Measurements from ENCODE around the gene MEX3A.
"Not testable (repeated sequence)": the region's sequence is repeated elsewhere in the genome, so short reads cannot be mapped to it uniquely, and the experiment has no call there.

Gene MEX3A

DNA sequence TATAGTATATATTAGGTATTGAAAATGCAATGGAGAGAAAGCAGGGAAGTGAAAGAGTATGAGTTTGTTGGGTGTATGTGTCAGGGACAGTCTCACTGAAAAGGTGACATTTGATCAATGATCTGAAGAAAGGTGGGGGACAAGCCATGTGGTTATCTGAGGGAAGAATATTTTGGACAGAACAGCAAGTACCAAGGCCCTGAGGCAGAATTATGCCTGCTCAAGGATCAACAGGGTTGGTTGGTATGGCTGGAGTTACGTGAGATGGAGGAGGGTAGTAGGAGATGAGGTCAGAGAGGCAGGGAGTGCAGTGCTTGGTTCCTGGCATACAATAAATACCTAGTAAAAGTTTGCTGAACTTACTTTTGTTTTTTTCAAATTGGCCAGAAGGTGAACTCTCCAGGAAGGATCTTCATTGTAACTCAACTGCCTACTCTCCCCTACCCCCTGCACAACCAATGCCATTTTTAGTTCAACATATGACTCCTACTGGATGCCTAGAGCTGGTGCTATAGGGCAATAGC, 25.9 kb downstream of the MEX3A start:
- FAIRE-seq = no peak
- no peak for DNase-seq (ENCODE audit: low spot score)

- no peak for DNase-seq (ENCODE audit: low spot score)
- no peak for FAIRE-seq
These were observed 26.8 kb downstream of the MEX3A start for GRCh38 chr1:156055281-156056048.

DNA sequence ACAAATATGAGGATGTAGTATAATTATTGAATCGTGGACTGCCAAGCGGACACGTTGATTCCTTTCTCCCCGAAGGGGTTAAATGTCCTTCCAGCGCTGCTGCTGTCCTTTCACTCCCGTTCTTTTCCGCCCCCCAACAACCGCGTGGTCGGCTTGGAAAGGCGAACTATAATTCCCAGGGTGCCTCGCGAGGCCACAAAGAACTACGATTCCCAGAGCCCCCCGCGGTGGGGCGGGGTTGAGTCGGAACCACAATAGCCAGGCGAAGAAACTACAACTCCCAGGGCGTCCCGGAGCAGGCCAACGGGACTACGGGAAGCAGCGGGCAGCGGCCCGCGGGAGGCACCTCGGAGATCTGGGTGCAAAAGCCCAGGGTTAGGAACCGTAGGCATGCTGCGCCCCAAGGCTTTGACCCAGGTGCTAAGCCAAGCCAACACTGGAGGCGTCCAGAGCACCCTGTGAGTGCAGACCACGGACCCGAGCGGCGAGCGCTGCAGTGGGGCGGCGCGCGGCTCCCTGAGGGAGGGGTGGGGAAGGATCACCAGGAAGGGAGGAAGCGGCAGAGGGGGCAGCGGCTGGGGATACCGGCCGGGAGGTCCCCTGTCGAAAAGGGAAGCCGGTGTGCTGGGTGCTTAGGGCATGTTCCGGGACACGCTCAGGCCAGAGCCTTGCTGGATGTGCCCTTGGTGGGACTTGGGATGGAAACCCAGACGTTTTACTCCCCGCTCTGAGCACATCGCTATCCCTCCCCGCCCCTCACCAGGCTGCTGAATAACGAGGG, 27.6 kb downstream of the MEX3A start, which contains the start of gene LAMTOR2:
Gene LAMTOR2 (plus strand): TSS at position 283 of the 781 bp plus-strand sequence. CDS start 108 bp downstream, at position 391.
- peak; percentile 94 for DNase-seq (ENCODE audit: low spot score)
- peak; percentile 83 for FAIRE-seq

- peak; percentile 62 for DNase-seq (ENCODE audit: low spot score)
- FAIRE-seq = no peak
These were observed 28.3 kb downstream of the MEX3A start, which contains the start of gene UBQLN4 for GRCh38 chr1:156053768-156054499. Gene UBQLN4 (minus strand): TSS chr1:156053798. CDS start chr1:156053701, 97 bp downstream.

- no peak for FAIRE-seq
- DNase-seq (ENCODE audit: low spot score) = peak; percentile 57
These were observed 29.1 kb downstream of the MEX3A start for GRCh38 chr1:156052862-156053767.

DNA sequence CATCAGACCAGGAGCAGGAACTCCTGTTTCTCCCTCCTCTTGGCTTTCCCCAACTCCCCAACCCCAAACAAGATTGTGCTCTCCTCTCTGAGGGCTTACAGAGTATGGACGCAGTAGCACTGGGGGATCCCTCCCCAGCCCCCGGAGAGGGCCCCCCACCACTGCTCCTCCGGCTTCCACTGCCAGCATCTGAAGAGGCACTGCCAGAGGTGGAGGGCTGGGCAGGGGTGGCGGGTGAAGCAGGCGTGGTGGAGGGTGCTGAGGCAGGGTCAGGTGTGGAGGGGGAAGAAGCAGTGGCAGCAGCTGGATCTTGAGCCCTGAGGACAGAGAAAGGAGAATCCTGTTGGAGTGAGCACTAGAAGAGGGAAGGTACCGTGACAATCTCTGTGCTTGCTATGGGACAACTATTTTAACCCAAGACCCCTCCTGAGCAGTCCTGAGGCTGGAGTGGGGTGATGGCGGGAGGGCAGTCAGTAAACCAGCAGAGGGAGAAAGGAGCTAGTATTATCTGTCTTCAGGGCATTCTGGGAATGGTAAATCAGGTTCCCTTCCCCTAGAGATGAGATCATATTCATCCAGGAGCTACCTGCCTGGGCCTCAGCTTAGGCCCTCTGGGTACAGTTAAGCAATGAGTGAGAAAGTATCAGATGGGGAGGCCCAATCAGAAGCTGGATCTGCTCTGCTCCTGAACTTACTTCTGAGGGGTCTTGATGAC, 31.1 kb downstream of the MEX3A start:
- FAIRE-seq (no peak), DNase-seq (ENCODE audit: low spot score) (no peak)

GRCh38 chr1:156050376-156050775, 31.9 kb downstream of the MEX3A start:
- FAIRE-seq = no peak
- DNase-seq (ENCODE audit: low spot score) = no peak

- FAIRE-seq = no peak
- no peak for DNase-seq (ENCODE audit: low spot score)
These were observed 33.5 kb downstream of the MEX3A start for GRCh38 chr1:156048663-156049258.

DNA sequence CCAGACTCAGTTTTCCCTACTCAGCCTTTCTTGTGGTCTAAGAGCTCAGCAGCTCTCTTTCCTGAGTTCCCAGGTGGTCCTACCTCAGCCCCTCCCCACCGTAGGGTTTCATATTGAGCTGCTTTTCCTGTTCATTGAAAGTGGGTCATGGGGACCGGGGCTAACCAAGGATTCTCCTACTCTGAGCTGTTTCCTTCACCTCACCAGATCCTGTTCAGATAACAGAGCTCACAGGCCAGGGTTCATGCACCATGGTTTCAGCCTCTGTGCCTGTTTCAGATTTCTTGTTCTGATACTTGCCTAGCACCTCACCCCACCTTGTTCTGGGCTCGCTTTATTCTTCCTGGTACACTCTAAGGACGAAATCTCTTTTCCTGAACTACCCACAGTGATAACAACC, 37.2 kb downstream of the MEX3A start:
- FAIRE-seq = no peak
- DNase-seq (ENCODE audit: low spot score) = no peak

GRCh38 chr1:156042828-156043227, 39.4 kb downstream of the MEX3A start:
- no peak for FAIRE-seq
- no peak for DNase-seq (ENCODE audit: low spot score)

DNA sequence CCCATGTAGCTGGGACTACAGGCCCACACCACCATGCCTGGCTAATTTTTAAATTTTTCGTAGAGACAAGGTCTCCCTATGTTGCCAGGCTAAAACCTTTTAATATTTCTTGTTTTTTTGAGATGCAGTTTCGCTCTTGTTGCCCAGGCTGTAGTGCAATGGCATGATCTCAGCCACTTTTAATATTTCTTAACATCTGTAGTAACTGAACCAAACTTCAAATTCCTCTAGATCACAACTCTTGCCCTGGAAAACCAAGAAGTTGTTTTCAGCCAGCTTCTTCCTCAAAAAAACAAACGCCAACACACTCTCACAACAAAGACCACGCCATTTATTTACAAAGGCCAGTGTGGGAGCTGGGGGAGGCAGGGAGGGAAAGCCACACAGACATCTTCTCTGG, 47.3 kb downstream of the MEX3A start:
- FAIRE-seq = not testable (repeated sequence)

GRCh38 chr1:156033011-156033410, 49.3 kb downstream of the MEX3A start:
- FAIRE-seq = no peak
- DNase-seq (ENCODE audit: low spot score) = no peak

More for the DNA sequence above, 47.3 kb downstream of the MEX3A start:
- DNase-seq (ENCODE audit: low spot score) = not testable (repeated sequence)

DNA sequence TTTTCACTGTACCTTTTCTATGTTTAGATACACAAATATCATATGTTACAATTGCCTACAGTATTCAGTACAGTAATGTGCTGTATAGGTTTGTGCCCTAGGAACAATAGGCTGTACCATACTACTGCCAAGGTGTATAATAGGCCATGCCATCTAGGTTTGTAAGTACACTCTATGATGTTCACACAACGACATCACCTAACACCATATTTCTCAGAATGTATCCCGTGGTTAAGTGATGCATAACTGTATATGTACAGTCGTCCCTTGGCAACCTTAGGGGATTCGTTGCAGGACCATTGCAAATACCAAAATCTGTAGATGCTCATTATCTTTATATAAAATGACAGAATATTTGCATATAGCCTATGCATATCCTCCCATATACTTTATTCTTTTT, 55.7 kb downstream of the MEX3A start:
- FAIRE-seq (no peak), DNase-seq (ENCODE audit: low spot score) (no peak)

DNA sequence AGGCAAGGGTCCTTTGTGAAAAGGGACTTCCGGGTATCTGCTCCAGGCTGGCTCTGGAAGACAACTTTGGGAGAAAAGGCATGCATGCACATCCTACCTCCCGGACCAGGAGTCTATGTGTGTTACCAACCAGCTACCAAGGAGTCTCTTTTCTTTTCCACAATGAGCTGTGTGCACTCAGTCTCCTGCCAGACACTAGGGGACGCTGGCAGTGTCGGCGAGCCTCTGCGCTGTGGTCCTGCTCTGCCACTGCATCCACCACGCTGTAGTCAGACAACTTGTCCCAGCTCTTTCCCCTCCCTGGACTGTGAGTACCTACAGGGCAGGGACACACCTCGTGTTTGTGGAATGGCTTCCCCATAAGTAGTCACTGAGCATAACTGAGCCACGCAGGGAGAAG, 56.4 kb downstream of the MEX3A start:
- DNase-seq (ENCODE audit: low spot score) (no peak), FAIRE-seq (no peak)

- FAIRE-seq (no peak), DNase-seq (ENCODE audit: low spot score) (no peak)
These were observed 57.5 kb downstream of the MEX3A start for GRCh38 chr1:156024801-156025200.

Measured in RCC 7860 (cell line).